Activated naive CD4-positive, alpha-beta T cell treated with anti-CD3 and anti-CD28 coated beads for 36 hours (primary cell): ENCODE data around the gene BRCA2. TPM values are rescaled to one million over a fixed set of nuclear protein-coding genes. Genes with fewer than 3 reads are reported as not detected.
A peak's percentile ranks its signal among the peaks of the same experiment; 100 is the strongest.

Experiments used
- CTCF ChIA-PET: fragments of 350-600 bp; sonication (Branson Sonifier 250); formaldehyde crosslinking; loops from one replicate; lab custom pipeline; 2021; ENCODE audit warnings: antibody characterized with exemption; lab: Charles Lee
- DNase-seq: peaks from one replicate; pipeline ENCODE4 v3.0.0-alpha.2; 2020
- H3K27ac Mint-ChIP-seq: one replicate; pipeline ENCODE4 v1.8.0; 2021; ENCODE audit warnings: mild to moderate bottlenecking, mixed read lengths
- H3K27me3 Mint-ChIP-seq: one replicate; pipeline ENCODE4 v1.8.0; 2021; ENCODE audit warnings: low read depth, mixed read lengths
- H3K36me3 Mint-ChIP-seq: one replicate; pipeline ENCODE4 v1.8.0; 2021; ENCODE audit warnings: low read depth, mixed read lengths
- H3K4me1 Mint-ChIP-seq: one replicate; pipeline ENCODE4 v1.8.0; 2021; ENCODE audit warnings: low read depth, mixed read lengths
- H3K4me3 Mint-ChIP-seq: one replicate; pipeline ENCODE4 v1.8.0; 2021; ENCODE audit warnings: mild to moderate bottlenecking, moderate library complexity, mixed read lengths
- H3K9me3 Mint-ChIP-seq: one replicate; pipeline ENCODE4 v1.8.0; 2021; ENCODE audit warnings: mixed read lengths
- intact Hi-C: fragments of 100-400 bp; cut with micrococcal nuclease; formaldehyde crosslinking; loops from one replicate; pipeline ENCODE4 v1.15.1; 2023
- total RNA-seq, 2 experiments: library from RNA; stranded (reverse); gene quantifications; one replicate each; pipeline ENCODE4 v1.2.3, GENCODE V29; 2021

Gene BRCA2
- total RNA-seq, 2 experiments from 2014 or later = 17.3 to 21.3 TPM

- no peak overlapping the region for H3K27ac Mint-ChIP-seq
- no peak for DNase-seq
- H3K27me3 Mint-ChIP-seq = no peaks in the 10 kb centered on the region
- H3K36me3 Mint-ChIP-seq = peaks cover 14% of the 10 kb centered on the region
- CTCF ChIA-PET = interaction anchor here (0.6 kb wide), 1 partner anchor 13 kb away, joined by 3 read pairs; no protein-coding TSS in a partner anchor
- intact Hi-C loops = no loop called here
- peaks cover 3% of the 10 kb centered on the region for H3K4me1 Mint-ChIP-seq
- H3K9me3 Mint-ChIP-seq = no peaks in the 10 kb centered on the region
- no peak overlapping the region for H3K4me3 Mint-ChIP-seq
Measured at GRCh38 chr13:32390484-32390883, 75.2 kb downstream of the BRCA2 start.

GRCh38 chr13:32391101-32391619, 75.9 kb downstream of the BRCA2 start:
- Mint-ChIP-seq H3K27ac (no peak overlapping the region), H3K36me3 (peaks cover 15% of the 10 kb centered on the region), H3K4me1 (peaks cover 3% of the 10 kb centered on the region), H3K27me3 (no peaks in the 10 kb centered on the region), H3K9me3 (no peaks in the 10 kb centered on the region), H3K4me3 (no peak overlapping the region)
- CTCF ChIA-PET = no interaction called here
- intact Hi-C loops = no loop called here
- DNase-seq = no peak

GRCh38 chr13:32403108-32403507, 87.8 kb downstream of the BRCA2 start:
- Mint-ChIP-seq H3K36me3 (peaks cover 23% of the 10 kb centered on the region), H3K27me3 (no peaks in the 10 kb centered on the region), H3K4me3 (no peak overlapping the region), H3K4me1 (peaks cover 7% of the 10 kb centered on the region), H3K27ac (no peak overlapping the region), H3K9me3 (no peaks in the 10 kb centered on the region)
- no peak for DNase-seq
- CTCF ChIA-PET = interaction anchor here (0.6 kb wide), 1 partner anchor 13 kb away, joined by 3 read pairs; no protein-coding TSS in a partner anchor
- intact Hi-C loops = no loop called here

DNA sequence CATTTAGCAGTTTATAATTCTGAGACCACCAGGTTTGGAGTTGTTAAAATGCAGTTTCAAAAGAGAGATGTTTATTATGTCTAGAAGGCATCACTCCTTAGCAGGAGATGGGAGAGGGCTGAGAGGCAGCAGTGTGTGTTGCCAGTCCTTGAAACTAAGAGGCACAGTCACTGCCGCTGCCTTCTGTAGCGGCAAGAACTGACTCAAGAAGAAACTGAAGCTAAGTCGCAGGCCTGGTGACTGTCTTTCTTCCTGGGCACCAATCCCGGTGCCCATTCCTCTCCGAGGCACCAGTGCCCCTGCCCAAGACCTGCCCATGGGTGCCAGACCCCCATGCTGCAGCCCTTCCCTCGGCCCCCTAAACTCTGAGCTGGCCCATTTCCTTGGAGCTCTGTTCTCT, 92.5 kb downstream of the BRCA2 start:
- intact Hi-C loops = no loop called here
- H3K36me3 Mint-ChIP-seq = peaks cover 16% of the 10 kb centered on the region
- DNase-seq = peak; percentile 50
- CTCF ChIA-PET = interaction anchor here (0.5 to 1.7 kb wide), 4 partner anchors 9 to 93 kb away, joined by 4 to 8 read pairs (median 6); partner anchors contain the start of genes BRCA2, N4BP2L1 and ZAR1L
- no peak overlapping the region for H3K27ac Mint-ChIP-seq
- no peaks in the 10 kb centered on the region for H3K9me3 Mint-ChIP-seq
- H3K27me3 Mint-ChIP-seq = no peaks in the 10 kb centered on the region
- peaks cover 27% of the 10 kb centered on the region for H3K4me1 Mint-ChIP-seq
- no peak overlapping the region for H3K4me3 Mint-ChIP-seq

GRCh38 chr13:32408296-32409000, 93.1 kb downstream of the BRCA2 start:
- intact Hi-C loops = no loop called here
- peaks cover 12% of the 10 kb centered on the region for H3K36me3 Mint-ChIP-seq
- H3K27me3 Mint-ChIP-seq = no peaks in the 10 kb centered on the region
- peak overlapping the region; percentile 56 for H3K27ac Mint-ChIP-seq
- DNase-seq = no peak
- no peaks in the 10 kb centered on the region for H3K9me3 Mint-ChIP-seq
- H3K4me3 Mint-ChIP-seq = peak overlapping the region; percentile 50
- peaks cover 27% of the 10 kb centered on the region for H3K4me1 Mint-ChIP-seq
- CTCF ChIA-PET = interaction anchor here (0.9 to 1.7 kb wide), 4 partner anchors 14 to 93 kb away, joined by 3 to 8 read pairs (median 6); partner anchors contain the start of genes BRCA2, N4BP2L1 and ZAR1L

GRCh38 chr13:32409001-32409313, 93.6 kb downstream of the BRCA2 start:
- H3K9me3 Mint-ChIP-seq = no peaks in the 10 kb centered on the region
- no peak overlapping the region for H3K27ac Mint-ChIP-seq
- intact Hi-C loops = no loop called here
- H3K36me3 Mint-ChIP-seq = peaks cover 12% of the 10 kb centered on the region
- H3K4me1 Mint-ChIP-seq = peaks cover 27% of the 10 kb centered on the region
- CTCF ChIA-PET = interaction anchor here (0.6 to 1.7 kb wide), 4 partner anchors 15 to 94 kb away, joined by 3 to 8 read pairs (median 4); partner anchors contain the start of genes BRCA2, N4BP2L1 and ZAR1L
- H3K27me3 Mint-ChIP-seq = no peaks in the 10 kb centered on the region
- H3K4me3 Mint-ChIP-seq = no peak overlapping the region
- no peak for DNase-seq

- H3K4me1 Mint-ChIP-seq = peaks cover 27% of the 10 kb centered on the region
- CTCF ChIA-PET = interaction anchor here (0.6 kb wide), 1 partner anchor 57 kb away, joined by 3 read pairs; no protein-coding TSS in a partner anchor
- no peaks in the 10 kb centered on the region for H3K27me3 Mint-ChIP-seq
- DNase-seq = no peak
- H3K4me3 Mint-ChIP-seq = no peak overlapping the region
- intact Hi-C loops = no loop called here
- H3K27ac Mint-ChIP-seq = no peak overlapping the region
- no peaks in the 10 kb centered on the region for H3K9me3 Mint-ChIP-seq
- H3K36me3 Mint-ChIP-seq = peaks cover 12% of the 10 kb centered on the region
Measured at GRCh38 chr13:32409561-32410421, 94.5 kb downstream of the BRCA2 start.

DNA sequence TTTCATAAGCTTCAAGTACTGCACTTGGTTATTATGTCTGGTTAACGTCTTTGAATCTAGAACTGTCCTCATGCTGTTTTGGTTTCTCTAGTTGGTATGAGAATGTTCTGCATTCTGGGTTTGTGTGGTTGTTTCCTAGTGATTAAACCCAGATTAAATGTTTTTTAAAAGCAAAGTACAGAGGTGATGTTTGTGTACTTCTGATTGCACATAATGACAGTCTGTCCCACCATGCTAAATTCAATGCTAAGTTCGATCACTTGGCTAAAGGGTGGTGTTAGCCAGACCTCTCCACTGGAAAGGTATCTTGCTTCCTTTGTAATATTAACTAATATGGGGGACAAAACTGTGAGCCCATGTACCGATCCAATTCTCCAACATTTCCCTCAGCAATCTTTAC, 98.0 kb downstream of the BRCA2 start:
- H3K27ac Mint-ChIP-seq = no peak overlapping the region
- H3K9me3 Mint-ChIP-seq = peaks cover 5% of the 10 kb centered on the region
- DNase-seq = no peak
- peaks cover 10% of the 10 kb centered on the region for H3K36me3 Mint-ChIP-seq
- no peaks in the 10 kb centered on the region for H3K27me3 Mint-ChIP-seq
- intact Hi-C loops = no loop called here
- H3K4me3 Mint-ChIP-seq = no peak overlapping the region
- CTCF ChIA-PET = no interaction called here
- peaks cover 25% of the 10 kb centered on the region for H3K4me1 Mint-ChIP-seq

- Mint-ChIP-seq H3K36me3 (peaks cover 19% of the 10 kb centered on the region), H3K27me3 (no peaks in the 10 kb centered on the region), H3K27ac (no peak overlapping the region), H3K9me3 (peaks cover 14% of the 10 kb centered on the region), H3K4me1 (peaks cover 14% of the 10 kb centered on the region), H3K4me3 (no peak overlapping the region)
- intact Hi-C loops = no loop called here
- no peak for DNase-seq
- CTCF ChIA-PET = interaction anchor here (0.6 to 1.4 kb wide), 3 partner anchors 8 to 19 kb away, joined by 3 to 4 read pairs (median 3); no protein-coding TSS in a partner anchor
Measured at GRCh38 chr13:32414580-32414979, 99.3 kb downstream of the BRCA2 start.

DNA sequence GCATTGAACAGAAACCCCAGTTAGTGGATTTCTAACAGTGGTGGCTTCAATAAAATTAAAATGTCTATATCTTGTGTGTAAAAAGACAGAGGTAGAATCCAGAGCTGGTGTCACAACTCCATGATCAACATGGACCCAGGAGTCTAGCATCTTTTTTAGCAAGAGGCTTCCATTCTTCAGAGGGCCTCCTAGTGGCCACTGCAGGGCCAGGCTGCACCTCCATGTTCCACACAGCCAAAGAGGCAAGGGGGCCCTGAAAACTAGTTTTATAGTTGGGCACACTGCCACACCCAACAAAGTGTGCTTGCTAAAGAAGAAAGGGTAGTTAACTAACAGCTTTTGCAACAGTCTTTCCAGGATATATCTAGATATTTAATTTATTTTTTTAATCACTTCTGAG, 99.7 kb downstream of the BRCA2 start:
- peaks cover 17% of the 10 kb centered on the region for H3K9me3 Mint-ChIP-seq
- no peak overlapping the region for H3K4me3 Mint-ChIP-seq
- intact Hi-C loops = no loop called here
- CTCF ChIA-PET = interaction anchor here (0.5 to 1.4 kb wide), 4 partner anchors 9 to 80 kb away, joined by 3 to 4 read pairs (median 3); no protein-coding TSS in a partner anchor
- DNase-seq = peak; percentile 48
- peaks cover 10% of the 10 kb centered on the region for H3K4me1 Mint-ChIP-seq
- H3K27me3 Mint-ChIP-seq = no peaks in the 10 kb centered on the region
- H3K27ac Mint-ChIP-seq = no peak overlapping the region
- H3K36me3 Mint-ChIP-seq = peaks cover 23% of the 10 kb centered on the region

GRCh38 chr13:32417995-32418394, 102.7 kb downstream of the BRCA2 start:
- Mint-ChIP-seq H3K36me3 (peaks cover 34% of the 10 kb centered on the region), H3K4me3 (no peak overlapping the region), H3K4me1 (peaks cover 7% of the 10 kb centered on the region), H3K27me3 (no peaks in the 10 kb centered on the region), H3K9me3 (peaks cover 23% of the 10 kb centered on the region), H3K27ac (no peak overlapping the region)
- CTCF ChIA-PET = no interaction called here
- intact Hi-C loops = no loop called here
- DNase-seq = no peak

DNA sequence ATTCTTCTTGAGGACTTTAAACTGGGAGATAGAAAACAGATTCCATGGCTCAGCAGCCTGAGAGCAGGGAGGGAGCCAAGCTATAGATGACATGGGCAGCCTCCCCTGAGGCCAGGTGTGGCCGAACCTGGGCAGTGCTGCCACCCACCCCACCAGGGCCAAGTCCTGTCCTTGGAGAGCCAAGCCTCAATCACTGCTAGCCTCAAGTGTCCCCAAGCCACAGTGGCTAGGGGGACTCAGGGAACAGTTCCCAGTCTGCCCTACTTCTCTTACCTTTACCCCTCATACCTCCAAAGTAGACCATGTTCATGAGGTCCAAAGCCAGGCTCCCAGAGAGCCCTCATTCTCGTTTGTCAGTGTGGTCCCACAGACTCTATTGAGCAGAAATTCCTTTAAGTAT, 104.6 kb downstream of the BRCA2 start:
- Mint-ChIP-seq H3K27ac (no peak overlapping the region), H3K4me3 (no peak overlapping the region), H3K36me3 (peaks cover 40% of the 10 kb centered on the region), H3K27me3 (no peaks in the 10 kb centered on the region), H3K4me1 (peaks cover 18% of the 10 kb centered on the region), H3K9me3 (peaks cover 23% of the 10 kb centered on the region)
- intact Hi-C loops = loop anchor here (10.0 kb wide), 1 partner anchor 1215 kb away; no protein-coding TSS in a partner anchor
- no peak for DNase-seq
- CTCF ChIA-PET = no interaction called here
